Measurements from ENCODE around the gene KRTAP19-2.
"Not testable (repeated sequence)": the region's sequence is repeated elsewhere in the genome, so short reads cannot be mapped to it uniquely, and the experiment has no call there.

The KRTAP19-2 gene

GRCh38 chr21:30487336-30487735 is at the start of gene KRTAP19-2:
TSS of gene KRTAP19-2 (minus strand) at chr21:30487436. CDS start at chr21:30487348, 88 bp downstream.
- no peak for DNase-seq (ENCODE audit: low read depth in 2 of 2)

GRCh38 chr21:30518876-30519275 is 31.6 kb upstream of the KRTAP19-2 start:
- DNase-seq (ENCODE audit: low read depth in 2 of 2), result no peak

GRCh38 chr21:30515681-30516080 is 28.4 kb upstream of the KRTAP19-2 start:
- DNase-seq (ENCODE audit: low read depth in 2 of 2), result no peak

DNA sequence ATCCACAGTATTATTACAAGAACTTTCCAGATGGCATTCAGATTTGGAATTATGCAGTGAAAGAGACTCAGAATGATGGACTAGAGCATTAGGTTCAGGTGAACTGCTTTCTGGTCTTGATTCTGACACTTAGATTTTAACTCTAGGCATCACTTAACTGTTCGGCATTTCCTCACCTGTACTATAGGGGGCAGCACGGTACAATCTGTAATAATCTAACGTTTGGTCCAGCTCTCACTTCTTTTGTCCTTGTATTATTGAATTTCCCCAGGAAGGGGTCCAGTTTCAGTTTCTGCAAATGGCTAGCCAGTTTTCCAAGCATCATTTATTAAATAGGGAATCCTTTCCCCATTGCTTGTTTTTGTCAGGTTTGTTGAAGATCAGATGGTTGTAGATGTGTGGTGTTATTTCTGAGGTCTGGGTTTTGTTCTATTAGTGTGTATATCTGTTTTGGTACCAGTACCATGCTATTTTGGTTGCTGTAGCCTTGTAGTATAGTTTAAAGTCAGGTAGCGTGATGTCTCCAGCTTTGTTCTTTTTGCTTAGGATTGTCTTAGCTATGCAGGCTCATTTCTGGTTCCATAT is 18.5 kb upstream of the KRTAP19-2 start:
- DNase-seq (ENCODE audit: low read depth in 2 of 2), result not testable (repeated sequence)

- DNase-seq (ENCODE audit: low read depth in 2 of 2), result no peak
These were observed 14.8 kb upstream of the KRTAP19-2 start, which contains the start of gene KRTAP19-5 for GRCh38 chr21:30502041-30502440. TSS of gene KRTAP19-5 (minus strand) at chr21:30502141. CDS start at chr21:30502090, 51 bp downstream.

GRCh38 chr21:30497065-30497464 is 9.8 kb upstream of the KRTAP19-2 start, which contains the start of gene KRTAP19-4:
TSS of gene KRTAP19-4 (minus strand) at chr21:30497165. CDS start at chr21:30497110, 55 bp downstream.
- DNase-seq (ENCODE audit: low read depth in 2 of 2), result no peak

DNA sequence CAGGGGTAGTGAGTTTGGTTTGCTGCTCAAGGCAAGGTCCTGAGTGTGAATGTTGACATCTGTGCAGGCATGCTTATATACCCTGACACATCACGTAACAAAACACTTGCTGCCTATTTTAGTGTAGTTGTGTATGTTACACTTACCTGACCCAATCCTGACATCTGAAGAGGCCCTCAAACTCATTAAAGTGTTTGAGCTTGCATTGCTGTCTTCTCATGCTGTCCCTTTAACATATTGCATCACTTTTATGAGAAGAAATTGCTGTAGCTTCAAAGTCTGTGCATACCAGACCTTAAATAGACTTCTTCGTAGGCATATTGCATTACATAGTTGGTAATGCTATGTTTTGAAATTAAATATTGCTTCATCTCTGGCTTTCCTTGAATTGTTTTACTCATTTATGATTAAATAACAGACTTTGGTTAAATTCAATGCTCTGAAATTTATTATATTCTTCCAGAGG is 4.8 kb upstream of the KRTAP19-2 start, which contains the start of gene KRTAP19-3:
Gene KRTAP19-3 (minus strand): TSS at position 51 of the 466 bp plus-strand sequence. CDS start 56 bp downstream, outside the sequence.
- DNase-seq (ENCODE audit: low read depth in 2 of 2), result no peak

GRCh38 chr21:30486180-30486579 is 1.1 kb downstream of the KRTAP19-2 start:
- DNase-seq (ENCODE audit: low read depth in 2 of 2), result no peak

GRCh38 chr21:30482130-30482529 is 5.1 kb downstream of the KRTAP19-2 start:
- DNase-seq (ENCODE audit: low read depth in 2 of 2), result no peak

GRCh38 chr21:30480145-30480544 is 7.1 kb downstream of the KRTAP19-2 start, which contains the start of gene KRTAP19-1:
TSS of gene KRTAP19-1 (minus strand) at chr21:30480367. CDS start at chr21:30480317, 50 bp downstream.
- DNase-seq (ENCODE audit: low read depth in 2 of 2), result no peak

DNA sequence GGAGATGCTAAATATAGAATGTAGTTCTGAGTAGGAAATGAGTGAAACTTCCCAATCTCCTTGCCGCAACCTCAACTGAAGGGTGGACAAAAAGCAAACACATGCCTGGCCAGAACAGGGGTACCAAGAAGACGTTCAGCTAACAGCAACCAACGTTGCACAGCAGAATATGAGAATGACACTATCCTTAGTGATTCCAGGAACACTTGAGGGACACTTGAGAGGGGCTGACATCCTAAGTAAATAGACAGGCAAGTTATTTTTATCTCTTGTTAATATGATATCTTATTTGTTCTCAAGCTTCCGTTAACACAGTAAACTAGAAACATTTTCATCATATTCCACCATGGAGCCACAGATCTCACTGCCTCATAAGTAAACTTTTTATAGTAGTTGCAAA is 8.0 kb downstream of the KRTAP19-2 start:
- DNase-seq (ENCODE audit: low read depth in 2 of 2), result no peak

GRCh38 chr21:30478004-30478403 is 9.2 kb downstream of the KRTAP19-2 start:
- no peak for DNase-seq (ENCODE audit: low read depth in 2 of 2)

DNA sequence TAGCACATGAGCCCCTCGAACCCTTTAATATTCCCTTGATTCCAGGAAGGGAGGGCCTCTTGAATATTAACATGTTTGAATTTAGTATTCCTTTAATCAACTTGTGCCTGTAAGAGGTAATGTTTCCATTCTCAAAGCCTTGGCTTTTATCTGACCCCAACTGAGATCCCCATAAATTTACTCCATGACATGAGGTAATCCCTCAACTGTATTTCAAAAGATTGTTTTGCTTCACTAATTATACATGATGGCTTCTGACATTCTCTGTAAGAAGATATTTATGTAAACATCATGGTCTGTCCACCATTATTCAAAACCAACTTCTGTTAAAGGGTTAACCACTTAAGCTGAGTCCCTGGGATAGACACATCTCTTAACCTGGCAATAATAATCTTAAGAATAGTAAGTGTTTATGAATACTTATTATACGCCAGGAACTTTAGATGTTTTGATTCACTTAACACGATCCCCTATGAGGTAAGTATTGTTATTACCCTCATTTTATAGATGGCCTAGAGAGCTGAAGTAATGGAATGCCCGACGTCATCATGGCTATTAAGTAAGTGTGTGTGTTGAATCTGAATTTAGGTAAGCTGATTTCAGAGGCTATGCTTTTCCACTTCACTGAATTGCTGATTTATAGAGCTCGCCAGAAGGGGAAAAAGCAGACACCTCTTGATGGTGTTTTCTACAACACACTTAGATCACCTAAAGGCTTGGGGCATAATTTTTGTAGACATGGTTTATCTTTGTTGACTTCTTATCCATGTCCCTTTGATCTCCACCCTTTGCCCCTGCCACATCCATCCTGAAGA is 18.1 kb downstream of the KRTAP19-2 start:
- no peak for DNase-seq (ENCODE audit: low read depth in 2 of 2)

- no peak for DNase-seq (ENCODE audit: low read depth in 2 of 2)
These were observed 23.5 kb downstream of the KRTAP19-2 start for GRCh38 chr21:30463713-30464112.

DNA sequence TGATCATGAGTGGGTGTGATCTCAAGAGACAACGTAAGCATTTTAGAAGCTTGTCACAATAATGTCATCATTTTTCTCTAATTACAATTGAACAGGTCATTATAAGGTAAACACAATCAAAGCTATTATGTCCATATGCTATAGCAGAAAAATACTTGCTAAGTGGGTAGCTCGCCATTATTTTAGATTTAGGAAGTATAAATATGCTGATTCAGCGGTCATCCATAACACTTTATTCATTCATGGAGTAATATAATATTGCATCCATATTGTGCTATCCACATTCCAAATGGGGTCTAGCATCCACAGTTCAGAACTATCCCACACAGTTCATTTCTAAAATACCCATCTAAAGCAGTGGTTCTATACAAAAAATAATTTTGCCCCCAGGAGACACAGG is 38.7 kb downstream of the KRTAP19-2 start:
- no peak for DNase-seq (ENCODE audit: low read depth in 2 of 2)

DNA sequence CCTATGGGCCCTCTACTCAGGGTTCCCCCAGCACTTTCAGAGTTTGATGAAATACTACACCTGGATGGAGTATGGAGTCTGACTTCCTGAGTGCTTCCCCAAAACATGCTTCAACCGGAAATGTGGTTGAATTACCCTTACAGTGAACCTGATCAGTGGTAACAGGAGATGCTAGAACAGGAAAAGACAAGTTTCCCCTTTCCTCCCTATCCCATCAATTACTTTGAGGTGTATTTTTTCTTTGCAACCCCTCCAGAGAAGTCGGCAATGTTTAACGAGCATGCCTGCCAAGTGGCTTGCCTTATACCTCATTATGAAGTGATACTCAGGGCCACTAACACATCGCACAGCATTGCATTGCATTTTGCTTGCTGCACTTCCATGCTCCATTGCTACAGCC is 40.2 kb downstream of the KRTAP19-2 start:
- no peak for DNase-seq (ENCODE audit: low read depth in 2 of 2)

DNA sequence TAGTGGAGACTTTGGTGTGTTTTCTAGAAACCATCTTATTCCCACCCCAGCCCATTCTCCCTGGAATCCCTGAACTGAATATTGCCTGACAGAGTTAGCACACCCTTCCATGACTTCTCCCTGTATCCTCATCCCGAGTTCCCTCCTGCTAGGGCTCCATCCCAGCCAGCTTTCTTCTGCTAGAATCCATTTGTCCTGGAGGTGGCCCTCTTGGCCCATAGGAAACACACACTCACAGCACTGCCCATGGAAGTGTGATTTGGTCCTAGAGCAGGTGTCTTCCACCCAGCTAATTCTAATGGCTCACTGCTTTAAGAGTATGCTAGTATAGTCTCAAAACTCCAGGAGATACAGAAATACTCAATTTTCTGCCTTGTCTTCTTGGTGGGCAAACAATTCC is 43.0 kb downstream of the KRTAP19-2 start:
- no peak for DNase-seq (ENCODE audit: low read depth in 2 of 2)

DNA sequence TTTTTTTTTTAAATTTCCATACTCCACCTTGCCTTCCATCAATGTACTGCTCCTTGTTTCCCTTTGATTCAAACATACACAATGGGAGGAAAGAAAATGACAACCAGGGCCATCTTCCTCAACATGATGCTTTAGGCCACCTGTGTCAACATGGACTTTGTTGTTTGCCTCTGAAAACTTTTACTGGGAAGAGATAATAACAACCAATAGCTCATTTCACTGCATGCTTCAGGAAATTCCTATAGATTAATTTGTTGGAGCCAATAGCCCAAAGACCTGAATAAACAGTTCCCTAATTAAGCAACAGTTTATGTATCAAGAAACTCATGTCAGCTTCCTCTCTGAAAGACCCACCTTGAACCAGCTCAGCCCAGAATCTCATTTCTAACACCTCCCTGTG is 44.0 kb downstream of the KRTAP19-2 start:
- DNase-seq (ENCODE audit: low read depth in 2 of 2), result no peak

GRCh38 chr21:30439975-30440374 is 47.3 kb downstream of the KRTAP19-2 start, which contains the start of gene KRTAP15-1:
TSS of gene KRTAP15-1 (plus strand) at chr21:30440275. CDS start at chr21:30440328, 53 bp downstream.
- no peak for DNase-seq (ENCODE audit: low read depth in 2 of 2)

All from activated CD8-positive, alpha-beta memory T cell treated with anti-CD3 and anti-CD28 coated beads for 4 hours (primary cell).